ENCODE measurements around the gene YWHAH. TPM values are rescaled to one million over a fixed set of nuclear protein-coding genes. Genes with fewer than 3 reads are reported as not detected.

The YWHAH gene
- total and polyA plus RNA-seq, 9 of the 15 experiments (the other 6 are each of a cell fraction or from before 2014, with no cell fraction given): 32.0 to 177 (median 114) TPM

DNA sequence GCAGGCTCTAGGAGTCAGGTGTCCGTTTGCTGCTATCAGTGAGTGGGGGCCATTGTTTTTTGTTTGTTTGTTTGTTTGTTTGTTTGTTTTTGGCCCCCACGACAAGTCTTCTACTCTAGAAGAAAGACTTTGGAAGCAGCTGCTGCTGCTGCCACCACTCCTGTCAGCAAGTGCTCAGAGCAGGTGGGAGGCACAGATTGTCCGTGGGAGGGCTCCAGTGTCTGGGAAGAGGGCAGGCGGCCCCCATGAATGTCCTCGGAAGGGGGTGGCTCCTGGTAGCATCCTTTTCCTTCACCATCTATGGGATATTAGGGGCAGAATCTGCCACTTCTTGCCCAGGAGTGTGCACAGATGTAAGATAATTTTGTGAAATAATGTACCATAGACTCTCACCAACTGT lies 37.8 kb upstream of the YWHAH start (continued):
- no peak for TF ChIP-seq NONO (IDR thresholded peaks at IDR 0.05; ENCODE audit: low read depth in 2 of 2, low read length in 1 of 2)

DNA sequence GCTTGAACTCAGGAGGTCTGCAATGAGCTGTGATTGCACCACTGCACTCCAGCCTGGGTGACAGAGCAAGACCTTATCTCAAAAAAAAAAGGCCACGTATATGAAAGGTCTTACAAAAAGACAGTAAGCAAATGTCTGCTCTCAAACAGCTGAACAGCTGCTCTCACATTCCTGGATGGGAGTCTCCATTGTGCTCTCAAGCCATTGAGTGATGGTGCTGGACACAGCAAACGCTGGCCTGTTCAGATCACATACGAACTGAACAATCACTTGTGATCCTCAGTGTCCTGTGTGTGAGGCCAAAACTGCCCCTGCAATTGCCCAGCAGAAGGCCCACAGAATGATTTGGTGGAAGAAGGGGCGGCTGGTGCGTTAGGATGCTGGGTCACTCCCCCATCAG lies 34.4 kb upstream of the YWHAH start:
- Histone ChIP-seq H3K79me2 (ENCODE audit: control insufficient read depth, insufficient read depth, low read length) (no peaks in the 10 kb centered on the region), H3K9me1 (ENCODE audit: control insufficient read depth, insufficient read depth, low read length) (peaks cover 3% of the 10 kb centered on the region), H3K9me3 (replicated peaks; ENCODE audit: control insufficient read depth, insufficient read depth, low read depth, low read length) (no peaks in the 10 kb centered on the region), H4K20me1 (replicated peaks; ENCODE audit: control insufficient read depth, insufficient read depth, low read length) (no peaks in the 10 kb centered on the region; the same call in 1 of the 2 replicates), H3K36me3 (ENCODE audit: control insufficient read depth, insufficient read depth, low read length) (0 out of 3 replicates have a peak, but pooled peaks cover 2% of the 10 kb centered on the region), H3K27ac (ENCODE audit: extremely low read depth, low read depth, low read length) (no peak overlapping the region), H3K4me2 (ENCODE audit: insufficient read depth, low read length) (no peak overlapping the region), H2AFZ (ENCODE audit: low read depth, low read length) (no peak overlapping the region), H3K4me1 (replicated peaks in 1 of 2; ENCODE audit: control insufficient read depth in 2 of 2, insufficient read depth in 2 of 2, low read length in 2 of 2) (peaks cover 2 to 10% of the 10 kb centered on the region in 2 experiments; a peak in 4 of 5 replicates), H3K4me3 (no peak overlapping the region), H3K9ac (ENCODE audit: insufficient read depth in 1 of 2, low read depth in 2 of 2, low read length in 2 of 2) (no peak overlapping the region), H3K27me3 (ENCODE audit: control insufficient read depth in 2 of 2, insufficient read depth in 2 of 2, low read length in 2 of 2) (no peaks in the 10 kb centered on the region)
- intact Hi-C loops (cut with micrococcal nuclease): no loop called here
- no peak for ATAC-seq
- 68% methylated on average over 5 of the region's 5 CpGs for WGBS (ENCODE audit: insufficient coverage, low coverage, missing lambda C conversion rate)
- CTCF ChIA-PET (ENCODE audit: low intra/inter-chr PET ratio): no interaction called here
- TF ChIP-seq SPI1 (IDR thresholded peaks at IDR 0.05; ENCODE audit: borderline replicate concordance, low read depth, low read length): no peak
- no peak for TF ChIP-seq HMG20A (CRISPR knock-in tag; conservative IDR thresholded peaks at IDR 0.05)
- TF ChIP-seq TBP (optimal IDR thresholded peaks at IDR 0.05; ENCODE audit: low read depth, low read length): no peak
- POLR2A ChIA-PET: interaction anchor here (0.6 to 0.7 kb wide), 3 partner anchors 8 to 18 kb away, joined by 3 read pairs; no protein-coding TSS in a partner anchor
- DNase-seq (ENCODE audit: extremely low read depth in 1 of 4, low spot score in 3 of 4): no peak
- in situ Hi-C loops (cut with MboI): no loop called here
- no TSS peak for BruUV-seq (replicated peaks)
- no peak for FAIRE-seq
